Endothelial cell (in vitro differentiated cells): ENCODE data around the gene SLC17A4. TPM values are rescaled to one million over a fixed set of nuclear protein-coding genes. Genes with fewer than 3 reads are reported as not detected.

Experiments
- DNase-seq: peaks from one replicate; pipeline ENCODE4 v3.0.0; 2021; ENCODE audit warnings: low spot score
- H3K27ac Mint-ChIP-seq: one replicate; pipeline ENCODE4 v1.8.0; 2021; ENCODE audit warnings: mixed read lengths, inconsistent platforms; ENCODE audit not compliant: unreplicated experiment
- H3K27me3 Mint-ChIP-seq: one replicate; pipeline ENCODE4 v1.8.0; 2021; ENCODE audit warnings: mild to moderate bottlenecking, moderate library complexity, mixed read lengths, inconsistent platforms; ENCODE audit not compliant: unreplicated experiment
- H3K36me3 Mint-ChIP-seq: one replicate; pipeline ENCODE4 v1.8.0; 2021; ENCODE audit warnings: mild to moderate bottlenecking, low read depth, mixed read lengths, inconsistent platforms; ENCODE audit not compliant: unreplicated experiment
- H3K4me1 Mint-ChIP-seq: one replicate; pipeline ENCODE4 v1.8.0; 2021; ENCODE audit warnings: mild to moderate bottlenecking, mixed read lengths, inconsistent platforms; ENCODE audit not compliant: unreplicated experiment
- H3K4me3 Mint-ChIP-seq: one replicate; pipeline ENCODE4 v1.8.0; 2021; ENCODE audit warnings: mild to moderate bottlenecking, mixed read lengths, inconsistent platforms; ENCODE audit not compliant: unreplicated experiment
- H3K9me3 Mint-ChIP-seq: one replicate; pipeline ENCODE4 v1.8.0; 2021; ENCODE audit warnings: mixed read lengths, inconsistent platforms; ENCODE audit not compliant: unreplicated experiment
- total RNA-seq: library from RNA; stranded (reverse); fragmentation: NEBNext Ultra II Directional; extraction: Animal tissue kit (Norgen Biotek cat#: 25700); gene quantifications from one replicate; pipeline ENCODE4 v1.2.1, GENCODE V29; 2021; ENCODE audit not compliant: unreplicated experiment
- TF ChIP-seq, protein P1 (sequence below): fragments of 200-600 bp; sonication (generic); IDR thresholded peaks from one replicate; pipeline ENCODE4 v1.5.0; 2021; ENCODE audit warnings: antibody characterized with exemption; ENCODE audit not compliant: unreplicated experiment

Gene SLC17A4
- total RNA-seq, 1 donor from 2014 or later = not detected

DNA sequence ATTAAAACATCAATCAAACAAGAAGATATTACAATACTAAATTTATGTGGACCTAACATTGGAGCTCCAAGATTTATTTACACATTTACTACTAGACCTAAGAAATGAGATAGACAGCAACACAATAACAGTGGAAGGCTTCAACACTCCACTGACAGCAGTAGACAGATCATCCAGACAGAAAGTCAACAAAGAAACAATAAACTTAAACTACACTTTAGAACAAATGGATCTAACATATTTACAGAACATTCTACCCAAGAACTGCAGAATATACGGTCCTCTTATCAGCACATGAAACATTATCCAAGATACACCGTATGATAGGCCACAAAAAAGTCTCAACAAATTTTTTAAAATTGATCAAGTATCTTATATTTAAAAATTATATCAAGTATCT lies 50.3 kb downstream of the SLC17A4 start:
- H3K4me3 Mint-ChIP-seq = no peak overlapping the region
- H3K4me1 Mint-ChIP-seq = peaks cover 4% of the 10 kb centered on the region
- no peak overlapping the region for H3K27ac Mint-ChIP-seq
- TF ChIP-seq, protein P1, sequence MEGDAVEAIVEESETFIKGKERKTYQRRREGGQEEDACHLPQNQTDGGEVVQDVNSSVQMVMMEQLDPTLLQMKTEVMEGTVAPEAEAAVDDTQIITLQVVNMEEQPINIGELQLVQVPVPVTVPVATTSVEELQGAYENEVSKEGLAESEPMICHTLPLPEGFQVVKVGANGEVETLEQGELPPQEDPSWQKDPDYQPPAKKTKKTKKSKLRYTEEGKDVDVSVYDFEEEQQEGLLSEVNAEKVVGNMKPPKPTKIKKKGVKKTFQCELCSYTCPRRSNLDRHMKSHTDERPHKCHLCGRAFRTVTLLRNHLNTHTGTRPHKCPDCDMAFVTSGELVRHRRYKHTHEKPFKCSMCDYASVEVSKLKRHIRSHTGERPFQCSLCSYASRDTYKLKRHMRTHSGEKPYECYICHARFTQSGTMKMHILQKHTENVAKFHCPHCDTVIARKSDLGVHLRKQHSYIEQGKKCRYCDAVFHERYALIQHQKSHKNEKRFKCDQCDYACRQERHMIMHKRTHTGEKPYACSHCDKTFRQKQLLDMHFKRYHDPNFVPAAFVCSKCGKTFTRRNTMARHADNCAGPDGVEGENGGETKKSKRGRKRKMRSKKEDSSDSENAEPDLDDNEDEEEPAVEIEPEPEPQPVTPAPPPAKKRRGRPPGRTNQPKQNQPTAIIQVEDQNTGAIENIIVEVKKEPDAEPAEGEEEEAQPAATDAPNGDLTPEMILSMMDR = no peak
- H3K36me3 Mint-ChIP-seq = no peaks in the 10 kb centered on the region
- no peak for DNase-seq
- H3K27me3 Mint-ChIP-seq = no peaks in the 10 kb centered on the region
- H3K9me3 Mint-ChIP-seq = no peaks in the 10 kb centered on the region

DNA sequence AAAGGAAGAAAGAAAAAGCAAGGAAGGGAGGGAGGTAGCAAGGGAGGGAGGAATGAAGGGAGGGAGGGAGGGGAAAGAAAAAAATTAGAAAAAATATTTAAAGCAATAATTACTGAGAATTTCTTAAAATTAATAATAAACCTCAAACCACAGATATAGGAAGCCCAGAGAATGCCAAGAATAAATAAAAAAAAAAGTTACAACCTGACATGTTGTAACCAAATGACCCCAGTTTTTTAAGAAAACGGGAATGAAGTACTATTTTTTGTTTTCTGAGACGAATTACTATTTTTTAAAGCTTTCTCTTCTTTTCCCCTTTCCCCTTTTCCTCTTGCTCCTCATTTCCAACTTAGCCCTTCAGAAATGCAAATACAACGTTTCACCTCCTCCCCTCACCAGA lies 60.7 kb downstream of the SLC17A4 start:
- Mint-ChIP-seq H3K36me3 (no peaks in the 10 kb centered on the region), H3K9me3 (no peaks in the 10 kb centered on the region), H3K4me1 (no peaks in the 10 kb centered on the region), H3K27me3 (peaks cover 2% of the 10 kb centered on the region), H3K27ac (no peak overlapping the region), H3K4me3 (no peak overlapping the region)
- TF ChIP-seq, protein P1 = no peak
- no peak for DNase-seq

DNA sequence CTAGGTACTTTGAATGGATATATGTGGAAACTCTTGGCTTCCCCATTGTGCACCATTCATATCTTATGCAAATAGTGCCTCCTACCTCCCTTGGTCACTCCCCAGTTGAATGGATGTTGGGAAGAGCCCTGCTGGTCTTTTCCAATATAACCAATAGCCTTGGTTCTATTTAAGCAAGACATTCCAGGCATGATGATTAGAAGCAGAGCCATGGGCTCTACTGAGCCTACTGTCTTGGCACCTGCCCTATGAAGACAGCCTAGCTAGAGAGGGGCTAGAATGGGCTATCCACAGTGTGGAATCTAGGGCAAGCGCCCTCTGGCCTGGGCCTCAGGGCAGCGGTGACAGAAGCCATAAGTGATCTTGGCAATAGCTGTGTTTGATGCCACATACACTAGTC lies 61.7 kb downstream of the SLC17A4 start:
- TF ChIP-seq, protein P1 = no peak
- no peak overlapping the region for H3K27ac Mint-ChIP-seq
- H3K4me1 Mint-ChIP-seq = peaks cover 1% of the 10 kb centered on the region
- no peak for DNase-seq
- H3K36me3 Mint-ChIP-seq = no peaks in the 10 kb centered on the region
- no peaks in the 10 kb centered on the region for H3K9me3 Mint-ChIP-seq
- H3K4me3 Mint-ChIP-seq = no peak overlapping the region
- peaks cover 2% of the 10 kb centered on the region for H3K27me3 Mint-ChIP-seq

DNA sequence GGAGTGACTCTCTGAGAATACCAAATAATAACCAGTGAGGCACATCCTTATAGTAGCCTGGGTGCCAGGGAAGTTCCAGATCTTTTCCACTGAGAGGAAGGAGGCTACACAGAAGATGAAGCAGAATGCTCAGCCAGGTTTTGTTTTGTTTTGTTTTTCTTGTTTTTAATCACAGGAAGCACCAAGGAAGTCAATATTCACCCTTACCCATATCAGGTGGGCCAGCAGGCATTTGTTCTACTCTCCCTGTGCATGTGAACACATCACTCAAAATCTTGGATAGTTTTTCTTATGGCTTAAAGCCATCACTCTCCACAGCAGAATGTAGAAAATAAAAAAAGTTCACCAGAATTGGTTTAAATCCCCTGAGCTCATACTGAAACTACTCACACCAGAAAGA lies 66.8 kb downstream of the SLC17A4 start:
- Mint-ChIP-seq H3K27ac (no peak overlapping the region), H3K9me3 (no peaks in the 10 kb centered on the region), H3K27me3 (no peaks in the 10 kb centered on the region), H3K4me3 (no peak overlapping the region), H3K36me3 (no peaks in the 10 kb centered on the region), H3K4me1 (peaks cover 5% of the 10 kb centered on the region)
- TF ChIP-seq, protein P1 = no peak
- no peak for DNase-seq

DNA sequence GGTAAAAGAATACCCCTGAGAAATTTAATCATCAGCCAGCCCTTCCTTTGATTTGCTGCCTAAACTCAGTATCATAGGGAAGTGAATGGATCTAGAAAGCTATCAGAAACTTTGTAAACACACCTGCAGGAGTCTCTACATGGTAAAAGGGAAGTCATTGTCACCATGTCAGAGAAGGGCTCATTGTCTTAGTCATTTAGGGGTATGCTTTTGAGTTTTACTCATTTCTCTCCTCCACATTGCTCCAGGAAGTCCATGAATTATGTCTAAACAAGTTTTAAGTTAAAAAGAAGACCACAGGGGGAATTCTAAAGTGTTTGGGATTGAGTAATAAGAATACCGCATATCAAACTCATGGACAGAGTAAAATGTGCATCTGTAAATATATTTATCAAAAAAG lies 74.8 kb downstream of the SLC17A4 start:
- Mint-ChIP-seq H3K27me3 (no peaks in the 10 kb centered on the region), H3K9me3 (no peaks in the 10 kb centered on the region), H3K27ac (no peak overlapping the region), H3K4me1 (peaks cover 2% of the 10 kb centered on the region), H3K4me3 (no peak overlapping the region), H3K36me3 (no peaks in the 10 kb centered on the region)
- DNase-seq = no peak
- TF ChIP-seq, protein P1 = no peak
